Nucleus accumbens (tissue), 56 donors: ENCODE measurements around the gene SVIP.

Experiments
- DNase-seq, 56 donors: peaks; one replicate each; lab custom pipeline; 2025; lab: John Stamatoyannopoulos, UW

The SVIP gene

DNA sequence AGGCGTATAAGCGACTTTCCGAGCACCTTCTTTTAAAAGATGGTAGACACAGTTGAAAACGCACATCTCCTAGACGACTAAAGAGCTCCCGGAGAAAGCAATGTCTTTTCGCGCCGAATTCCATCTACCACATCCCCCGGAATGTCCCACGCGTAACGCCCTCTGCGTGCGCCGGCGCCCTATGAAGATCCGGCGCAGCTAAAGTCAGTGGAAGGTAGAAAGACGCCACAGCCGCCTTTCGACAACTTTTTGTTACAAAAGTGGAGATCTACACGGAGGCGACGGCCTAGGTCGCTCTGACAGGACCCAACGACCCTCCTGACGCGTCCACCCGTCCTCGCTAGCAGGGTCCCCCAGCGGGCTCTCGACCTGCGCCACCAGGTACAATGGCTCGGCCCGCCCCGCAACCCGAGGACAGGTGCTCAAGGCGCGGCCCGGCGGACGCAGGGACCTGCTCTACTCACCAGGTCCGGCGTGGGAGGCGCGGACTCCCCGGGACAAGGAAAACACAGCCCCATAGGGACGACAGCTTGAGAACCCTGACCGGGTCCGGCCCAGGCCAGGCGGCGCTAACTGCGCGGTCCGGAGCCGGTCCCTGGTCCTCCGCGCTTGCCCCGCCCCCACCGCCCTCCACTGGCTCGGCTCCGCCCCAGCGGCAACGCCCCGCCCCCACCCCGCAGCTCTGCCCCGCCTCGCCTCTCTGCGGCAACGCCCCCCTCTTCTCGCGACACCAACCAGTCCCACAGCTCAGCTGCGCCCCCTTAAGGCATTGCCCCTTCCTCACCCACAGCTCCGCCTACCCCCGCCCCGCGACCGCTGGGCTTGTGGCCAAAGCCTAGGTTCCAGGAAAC, at the start of gene SVIP:
SVIP (minus strand) TSS at position 571 of the 851 bp plus-strand sequence; CDS start at position 518, 53 bp downstream.
- peak; percentile 64 to 97 (median 91) for DNase-seq

- DNase-seq: no peak
Observed at GRCh38 chr11:22878604-22879003, 49.0 kb upstream of the SVIP start.

DNA sequence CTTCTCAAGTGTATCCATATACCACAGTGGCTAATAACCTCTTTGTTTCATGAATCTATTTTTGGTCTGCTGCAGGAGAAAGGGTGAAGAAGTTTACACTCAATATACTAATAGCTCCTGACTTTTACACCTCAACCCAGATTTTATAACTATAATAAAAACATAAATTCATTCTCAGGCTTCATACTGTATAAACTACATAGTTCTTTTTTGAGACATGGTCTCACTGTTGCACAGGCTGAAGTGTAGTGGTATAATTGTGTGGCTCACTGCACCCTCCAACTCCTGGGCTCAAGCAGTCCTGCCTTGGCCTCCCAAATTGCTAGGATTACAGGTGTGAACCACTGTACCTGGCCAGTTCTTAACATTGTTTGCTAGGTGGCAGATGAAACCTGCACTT, 48.4 kb upstream of the SVIP start:
- DNase-seq: no peak

GRCh38 chr11:22875869-22876473, 46.4 kb upstream of the SVIP start:
- peak in 30 of 56 donors; percentile 0 to 74 (median 20) for DNase-seq

DNA sequence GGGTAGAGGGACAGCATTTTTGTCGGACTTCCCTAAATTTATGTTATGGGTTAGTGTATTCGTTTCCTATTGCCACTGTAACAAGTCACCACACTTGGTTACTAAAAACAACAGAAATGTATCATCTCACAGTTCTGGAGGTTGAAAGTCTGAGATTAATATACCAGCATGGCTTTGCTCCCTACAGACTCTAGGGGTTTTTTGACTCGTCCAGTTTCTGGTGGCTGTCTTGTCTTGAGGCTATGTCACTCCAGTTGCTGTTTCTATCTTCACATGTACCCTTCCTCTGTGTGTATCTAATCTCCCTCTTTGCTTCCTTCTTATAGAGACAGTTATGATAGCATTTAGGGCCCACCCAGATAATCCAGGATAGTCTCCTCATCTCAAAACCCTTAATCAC, 39.7 kb upstream of the SVIP start:
- DNase-seq: no peak

DNA sequence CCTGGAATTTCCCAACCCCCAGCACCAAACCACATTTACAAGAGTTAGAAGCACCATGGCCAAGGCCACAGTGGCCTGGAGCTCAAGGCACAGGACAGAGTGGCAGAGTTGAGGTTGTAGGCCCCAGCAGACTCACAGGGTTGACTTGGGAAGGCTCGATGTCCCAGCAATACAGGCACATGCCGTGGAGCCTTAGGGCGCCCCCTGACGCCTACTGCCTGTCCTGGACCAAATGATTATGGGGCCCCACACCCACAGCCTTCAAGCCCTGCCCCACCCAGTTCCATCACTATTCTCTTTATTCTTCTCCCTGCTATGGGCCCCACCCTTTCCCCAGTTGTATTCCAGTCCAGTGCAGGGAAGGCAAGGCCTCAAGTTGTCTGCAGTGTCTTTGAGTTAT, 30.6 kb upstream of the SVIP start, which contains the start of gene CCDC179:
CCDC179 (minus strand) TSS at position 234 of the 400 bp plus-strand sequence; CDS start at position 181, 53 bp downstream.
- DNase-seq: no peak

DNA sequence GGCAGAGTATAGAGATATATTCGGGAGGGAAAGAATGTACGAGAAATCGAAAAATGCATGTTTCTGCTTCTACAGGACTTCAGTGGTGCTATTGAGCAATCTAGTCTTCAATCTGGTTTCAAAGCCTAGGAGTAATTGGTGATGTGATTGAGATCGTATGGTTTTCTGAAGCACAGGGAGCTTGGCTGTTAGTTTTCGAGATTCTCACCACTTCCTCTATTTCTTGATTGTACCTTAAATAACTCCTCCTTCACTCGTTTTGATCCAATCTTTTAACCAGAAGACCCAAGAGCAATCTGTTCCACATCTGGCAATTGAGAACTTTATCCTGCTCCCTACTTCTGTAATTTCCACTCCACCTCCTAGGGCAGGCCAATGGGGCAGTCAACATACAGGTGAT, 30.2 kb upstream of the SVIP start:
- no peak for DNase-seq

DNA sequence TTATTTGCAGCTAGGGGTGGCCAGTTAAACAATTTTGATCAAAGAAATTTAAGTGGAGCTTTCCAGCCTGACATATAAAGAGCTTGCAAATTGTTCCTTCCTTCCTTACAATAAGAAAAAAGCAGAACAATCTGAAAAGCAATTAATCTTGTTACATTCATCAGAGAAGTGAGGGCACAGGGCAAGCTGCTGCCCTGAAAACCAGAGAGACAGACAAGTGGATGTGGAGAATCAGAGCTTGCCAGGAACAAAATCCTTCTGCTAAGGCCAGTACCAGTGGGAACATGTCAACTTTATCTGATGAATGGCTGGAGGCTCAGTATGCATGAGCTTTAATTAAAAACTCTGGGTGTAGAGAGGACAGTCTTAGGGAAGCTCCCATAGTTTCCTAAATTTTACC, 21.9 kb upstream of the SVIP start:
- no peak for DNase-seq

DNA sequence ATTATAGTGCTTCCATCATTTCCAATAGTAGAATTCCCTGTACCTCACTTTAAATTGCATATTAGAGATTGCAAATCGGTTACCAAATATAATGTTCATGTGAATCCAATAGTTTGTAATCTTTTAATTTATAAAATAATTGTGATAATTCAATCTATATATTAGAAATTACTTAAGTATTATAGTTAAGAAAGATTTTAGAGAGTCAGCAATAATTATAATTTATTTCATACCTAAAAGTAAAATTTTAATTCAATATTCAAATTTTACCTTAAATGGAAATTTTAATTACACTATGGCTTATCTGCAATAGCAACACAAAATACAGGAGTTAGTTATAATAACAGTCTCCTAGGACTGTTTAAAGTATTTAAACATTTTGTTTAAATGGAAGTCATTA, 17.1 kb upstream of the SVIP start:
- no peak for DNase-seq

- peak in 1 of 56 donors; percentile 26 for DNase-seq
Observed at GRCh38 chr11:22832315-22833015, 2.9 kb upstream of the SVIP start.

- no peak for DNase-seq
Observed at GRCh38 chr11:22830082-22830414, 447 bp upstream of the SVIP start.

DNA sequence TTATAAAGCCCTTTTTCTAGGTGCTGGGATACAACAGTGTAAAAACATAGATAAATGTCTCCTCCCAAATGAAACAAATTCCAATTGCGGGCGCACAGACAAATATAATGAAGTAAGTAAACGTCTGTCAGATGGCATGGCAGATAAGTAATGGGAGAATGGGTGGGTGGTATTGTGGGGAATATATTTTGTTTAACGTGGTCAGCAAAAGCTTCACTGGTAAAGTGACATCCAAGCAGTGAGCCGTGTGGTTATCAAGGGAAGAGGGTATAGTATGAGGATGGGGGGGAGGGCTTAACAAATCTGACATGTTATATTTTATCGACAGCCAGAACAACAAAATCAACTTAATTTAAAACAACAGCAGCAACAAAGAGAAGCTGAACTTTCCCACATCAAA, 1.2 kb downstream of the SVIP start:
- no peak for DNase-seq

GRCh38 chr11:22822203-22822602, 7.4 kb downstream of the SVIP start:
- DNase-seq: no peak

DNA sequence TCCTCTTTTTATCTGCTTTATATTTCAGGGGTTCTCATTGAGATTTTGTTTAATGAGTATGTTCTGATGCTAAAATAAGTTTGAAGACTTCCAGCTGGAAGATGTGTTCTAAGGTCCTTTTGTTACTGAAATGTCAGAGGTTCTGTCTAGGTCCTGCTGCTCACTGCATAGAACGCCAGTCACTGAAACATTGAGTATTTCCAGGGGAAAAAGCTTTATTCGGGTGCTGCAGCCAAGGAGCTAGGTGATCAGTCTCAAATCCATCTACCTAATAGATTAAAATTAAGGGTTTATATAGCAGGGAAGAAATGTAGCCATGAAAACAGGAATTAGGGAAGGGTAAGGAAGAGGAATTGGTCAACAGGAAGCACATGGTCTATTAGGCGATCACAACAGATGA, 19.7 kb downstream of the SVIP start:
- DNase-seq: no peak

DNA sequence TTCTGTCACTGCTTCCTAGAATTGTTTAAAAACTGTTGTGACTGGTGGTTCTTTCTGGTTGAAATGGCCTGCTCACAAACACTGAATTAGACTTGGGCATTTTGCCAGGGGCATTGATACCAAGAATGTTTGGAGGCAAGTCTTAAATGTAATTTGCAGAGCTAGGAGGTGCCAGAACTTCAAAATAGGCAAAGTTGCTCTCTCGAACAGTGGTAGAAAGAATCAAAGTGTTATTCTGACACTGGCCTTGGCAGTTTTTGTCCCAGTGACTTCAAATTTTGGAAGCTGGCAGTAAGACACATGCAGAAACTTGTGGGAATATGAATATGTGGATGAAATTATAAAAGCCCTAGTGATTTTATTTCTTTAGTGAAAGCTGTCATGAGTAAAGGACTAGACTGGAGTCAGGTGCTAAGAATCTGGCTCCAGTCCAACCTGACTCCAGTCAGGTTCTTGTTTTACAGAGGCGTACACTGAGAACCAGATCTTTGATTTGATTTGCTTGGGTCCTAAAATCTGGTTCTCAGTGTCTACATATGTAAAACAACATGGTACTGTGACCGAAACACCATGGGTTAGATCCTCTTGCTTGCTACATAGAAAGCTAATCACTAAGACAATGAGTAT, 20.9 kb downstream of the SVIP start:
- peak in 1 of 56 donors; percentile 22 for DNase-seq

GRCh38 chr11:22807855-22808570, 21.6 kb downstream of the SVIP start:
- no peak for DNase-seq

DNA sequence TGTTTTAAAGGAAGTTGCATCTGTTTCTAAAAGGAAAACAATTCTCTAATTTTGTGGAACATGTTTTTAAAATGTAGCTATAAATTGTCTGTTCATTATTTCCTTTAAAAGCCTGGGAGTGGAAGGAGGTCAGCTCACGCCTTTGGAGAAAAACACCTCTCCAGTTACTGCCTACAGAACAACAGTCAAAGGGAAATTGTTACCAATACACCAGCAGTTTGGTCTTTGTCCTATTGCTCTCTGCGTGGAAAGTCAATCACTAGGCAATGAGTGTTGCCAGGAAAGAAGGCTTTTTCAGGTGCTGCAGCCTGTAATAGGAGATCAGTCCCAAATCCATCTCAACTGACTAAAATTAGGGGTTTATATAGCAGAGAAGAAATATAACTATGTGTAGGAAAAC, 22.2 kb downstream of the SVIP start:
- DNase-seq: no peak

GRCh38 chr11:22802861-22803260, 26.7 kb downstream of the SVIP start:
- no peak for DNase-seq

DNA sequence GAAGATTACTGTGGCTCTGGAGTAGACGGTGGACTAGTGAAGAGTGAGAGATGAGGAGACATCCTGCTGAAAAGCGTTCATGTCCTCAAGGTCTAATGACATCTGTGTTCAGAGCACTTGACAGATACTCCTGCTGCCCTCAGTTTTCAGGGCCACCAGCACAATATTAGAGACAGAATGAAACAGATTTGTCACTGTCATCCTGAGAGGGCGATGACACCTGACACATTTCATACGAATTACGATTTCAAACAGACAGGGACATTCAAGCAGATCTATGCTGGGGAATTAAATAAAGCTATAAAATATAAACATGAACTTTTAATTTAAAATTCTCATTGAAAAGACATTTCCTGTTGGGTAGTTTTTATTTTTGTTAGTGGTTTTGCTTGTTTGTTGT, 29.1 kb downstream of the SVIP start:
- DNase-seq: no peak

GRCh38 chr11:22798901-22799300, 30.7 kb downstream of the SVIP start:
- no peak for DNase-seq
